ENCODE results near the gene FGD3. TPM values are rescaled to one million over a fixed set of nuclear protein-coding genes. Genes with fewer than 3 reads are reported as not detected.
A peak's percentile ranks its signal among the peaks of the same experiment; 100 is the strongest.

Gene FGD3
- total and polyA plus RNA-seq, 2 of the 8 experiments (the other 6 are each of a cell fraction or from before 2014, with no cell fraction given), result 1.4 to 1.9 TPM

GRCh38 chr9:93003552-93004407 is 56.5 kb downstream of the FGD3 start (continued):
- no peak for TF ChIP-seq TBP (IDR thresholded peaks at IDR 0.05; ENCODE audit: low read depth, low read length)
- no peak for TF ChIP-seq EP300 (IDR thresholded peaks at IDR 0.05; ENCODE audit: borderline replicate concordance in 1 of 2, low read depth in 2 of 2, low read length in 2 of 2)
- no peak for TF ChIP-seq TEAD4 (IDR thresholded peaks at IDR 0.05; ENCODE audit: low read depth, low read length)
- TF ChIP-seq POLR2AphosphoS5 (IDR thresholded peaks at IDR 0.05; ENCODE audit: low read depth, low read length), result no peak
- TF ChIP-seq POLR2A (IDR thresholded peaks at IDR 0.05; ENCODE audit: control extremely low read depth in 1 of 2, low read depth in 2 of 2, low read length in 2 of 2), result no peak
- 0 out of 2 replicates have a peak, but pooled peaks have one; percentile 11 for TF ChIP-seq KDM1A (IDR thresholded peaks at IDR 0.05; ENCODE audit: borderline replicate concordance, low read length)
- no peak for TF ChIP-seq SIN3A (conservative IDR thresholded peaks at IDR 0.05 in 1 of 2, IDR thresholded peaks at IDR 0.05 in 1 of 2; ENCODE audit: low read depth in 1 of 2, low read length in 2 of 2)
- TF ChIP-seq RAD21 (IDR thresholded peaks at IDR 0.05 in 1 of 2, conservative IDR thresholded peaks at IDR 0.05 in 1 of 2; ENCODE audit: low read depth in 2 of 2, low read length in 2 of 2), result peak; percentile 76 to 87
- TF ChIP-seq HDAC2 (IDR thresholded peaks at IDR 0.05; ENCODE audit: borderline replicate concordance in 1 of 2, low read depth in 2 of 2, low read length in 2 of 2), result no peak
- no peak for TF ChIP-seq TAF7 (optimal IDR thresholded peaks at IDR 0.05; ENCODE audit: borderline replicate concordance, low read depth, low read length)
- no peak for TF ChIP-seq POU5F1 (IDR thresholded peaks at IDR 0.05; ENCODE audit: low read depth, low read length)
- TF ChIP-seq MAX (IDR thresholded peaks at IDR 0.05), result 0 out of 2 replicates have a peak, but pooled peaks have one; percentile 56
- TF ChIP-seq CBX8 (IDR thresholded peaks at IDR 0.05; ENCODE audit: borderline replicate concordance, low read depth, low read length), result no peak
- TF ChIP-seq EGR1 (IDR thresholded peaks at IDR 0.05; ENCODE audit: borderline replicate concordance, low read depth, low read length), result peak; percentile 41; the same call in 1 of the 2 replicates
- TF ChIP-seq RNF2 (IDR thresholded peaks at IDR 0.05; ENCODE audit: borderline replicate concordance, low read depth, low read length, missing control alignments, poor library complexity, severe bottlenecking), result no peak

Data from H1 (cell line).